ENCODE data around the gene CNTNAP3.
"Not testable (repeated sequence)": the region's sequence is repeated elsewhere in the genome, so short reads cannot be mapped to it uniquely, and the experiment has no call there.

CNTNAP3 gene

GRCh38 chr9:39067683-39068082 is 220.3 kb downstream of the CNTNAP3 start:
- not testable (repeated sequence) for DNase-seq

- not testable (repeated sequence) for DNase-seq
Observed at GRCh38 chr9:39062966-39063365, 225.0 kb downstream of the CNTNAP3 start.

GRCh38 chr9:39054453-39054852 is 233.5 kb downstream of the CNTNAP3 start:
- not testable (repeated sequence) for DNase-seq

- not testable (repeated sequence) for DNase-seq
Observed at GRCh38 chr9:39046833-39047232, 241.1 kb downstream of the CNTNAP3 start.

GRCh38 chr9:39042352-39042803 is 245.6 kb downstream of the CNTNAP3 start:
- DNase-seq = not testable (repeated sequence)

- DNase-seq = not testable (repeated sequence)
Observed at GRCh38 chr9:39041774-39042173, 246.2 kb downstream of the CNTNAP3 start.

- not testable (repeated sequence) for DNase-seq
Observed at GRCh38 chr9:39039148-39039547, 248.8 kb downstream of the CNTNAP3 start.

GRCh38 chr9:39038221-39038620 is 249.7 kb downstream of the CNTNAP3 start:
- DNase-seq = not testable (repeated sequence)

- DNase-seq = not testable (repeated sequence)
Observed at GRCh38 chr9:39033849-39034248, 254.1 kb downstream of the CNTNAP3 start.

- DNase-seq = not testable (repeated sequence)
Observed at GRCh38 chr9:39030204-39031019, 257.6 kb downstream of the CNTNAP3 start.

GRCh38 chr9:39028855-39029254 is 259.1 kb downstream of the CNTNAP3 start:
- not testable (repeated sequence) for DNase-seq

GRCh38 chr9:39028168-39028567 is 259.8 kb downstream of the CNTNAP3 start:
- DNase-seq = not testable (repeated sequence)

- not testable (repeated sequence) for DNase-seq
Observed at GRCh38 chr9:39025911-39026588, 261.9 kb downstream of the CNTNAP3 start.
